Liver (tissue), 9 donors: ENCODE measurements around the gene PLK2. TPM values are rescaled to one million over a fixed set of nuclear protein-coding genes. Genes with fewer than 3 reads are reported as not detected.

Experiments used
- DNase-seq: peaks from one replicate; pipeline ENCODE4 v3.0.0-alpha.2; 2017; ENCODE audit warnings: low spot score
- H3K27ac ChIP-seq, 2 donors: one replicate each; pipeline ENCODE4 v1.7.0; 2013; ENCODE audit warnings: inconsistent platforms in 2 of 2, low read length in 2 of 2, control low read depth in 1 of 2, low read depth in 1 of 2, mild to moderate bottlenecking in 1 of 2
- H3K27me3 ChIP-seq, 4 donors: one replicate each; pipeline versions ENCODE4 v1.6.1 to v1.7.0; 2013; ENCODE audit warnings: low read length in 3 of 4, inconsistent platforms in 1 of 4, mild to moderate bottlenecking in 1 of 4, moderate library complexity in 1 of 4; ENCODE audit not compliant: control insufficient read depth in 4 of 4, insufficient read depth in 4 of 4
- H3K36me3 ChIP-seq, 4 donors: one replicate each; pipeline versions ENCODE4 v1.6.1 to v1.7.0; 2013; ENCODE audit warnings: low read length in 3 of 4, mild to moderate bottlenecking in 3 of 4, low read depth in 1 of 4, moderate library complexity in 1 of 4; ENCODE audit not compliant: control insufficient read depth in 4 of 4, insufficient read depth in 3 of 4
- H3K4me1 ChIP-seq, 4 donors: one replicate each; pipeline versions ENCODE4 v1.6.1 to v1.7.0; 2013; ENCODE audit warnings: low read length in 3 of 4, mild to moderate bottlenecking in 3 of 4, moderate library complexity in 1 of 4; ENCODE audit not compliant: control insufficient read depth in 4 of 4, insufficient read depth in 4 of 4
- H3K4me3 ChIP-seq, 3 donors: one replicate each; pipeline versions ENCODE4 v1.6.1 to v1.7.0; 2013; ENCODE audit warnings: low read length in 3 of 3, control low read depth in 1 of 3, low read depth in 1 of 3, mild to moderate bottlenecking in 1 of 3
- H3K9ac ChIP-seq, 2 donors: one replicate each; pipeline ENCODE4 v1.7.0; 2013; ENCODE audit warnings: low read length in 2 of 2, mild to moderate bottlenecking in 2 of 2, moderate library complexity in 2 of 2, control low read depth in 1 of 2, low read depth in 1 of 2
- H3K9me3 ChIP-seq, 4 donors: one replicate each; pipeline versions ENCODE4 v1.6.1 to v1.7.0; 2013; ENCODE audit warnings: low read length in 3 of 4; ENCODE audit not compliant: control insufficient read depth in 4 of 4
- ATF3 ChIP-seq: IDR thresholded peaks from 2 replicates; pipeline ENCODE4 v1.6.1; 2016; ENCODE audit warnings: antibody characterized with exemption
- EGR1 ChIP-seq, 2 donors: IDR thresholded peaks; 2 replicates each; pipeline ENCODE4 v1.6.1; 2016 to 2018; ENCODE audit warnings: antibody characterized with exemption in 2 of 2, low read depth in 2 of 2
- FOXA1 ChIP-seq: IDR thresholded peaks from 2 replicates; pipeline ENCODE4 v1.6.1; 2016; ENCODE audit warnings: antibody characterized with exemption
- FOXA2 ChIP-seq: IDR thresholded peaks from 2 replicates; pipeline ENCODE4 v1.6.1; 2016; ENCODE audit warnings: antibody characterized with exemption
- GABPA ChIP-seq, 2 donors: IDR thresholded peaks in 1 of 2; conservative IDR thresholded peaks in 1 of 2; 2 replicates each; pipeline ENCODE4 v1.6.1; 2016; ENCODE audit warnings: antibody characterized with exemption in 2 of 2, mild to moderate bottlenecking in 1 of 2, moderate library complexity in 1 of 2
- HNF4A ChIP-seq, 2 donors: conservative IDR thresholded peaks; 2 replicates each; pipeline ENCODE4 v1.6.1; 2016; ENCODE audit warnings: antibody characterized with exemption in 2 of 2, mild to moderate bottlenecking in 2 of 2
- HNF4G ChIP-seq: IDR thresholded peaks from 2 replicates; pipeline ENCODE4 v1.6.1; 2016; ENCODE audit warnings: antibody characterized with exemption
- JUND ChIP-seq, 2 donors: IDR thresholded peaks; 2 replicates each; pipeline ENCODE4 v1.6.1; 2016; ENCODE audit warnings: antibody characterized with exemption in 2 of 2
- NR2F2 ChIP-seq: IDR thresholded peaks from 2 replicates; pipeline ENCODE4 v1.6.1; 2016; ENCODE audit warnings: antibody characterized with exemption
- RAD21 ChIP-seq, 2 donors: IDR thresholded peaks; 2 replicates each; pipeline ENCODE4 v1.6.1; 2016; ENCODE audit warnings: antibody characterized with exemption in 2 of 2, mild to moderate bottlenecking in 2 of 2
- RXRA ChIP-seq, 2 donors: IDR thresholded peaks; 2 replicates each; pipeline ENCODE4 v1.6.1; 2017 to 2018; ENCODE audit warnings: antibody characterized with exemption in 2 of 2, mild to moderate bottlenecking in 1 of 2
- SP1 ChIP-seq: IDR thresholded peaks from 2 replicates; pipeline ENCODE4 v1.6.1; 2018; ENCODE audit warnings: antibody characterized with exemption, mild to moderate bottlenecking
- TAF1 ChIP-seq: conservative IDR thresholded peaks from 2 replicates; pipeline ENCODE4 v1.6.1; 2016; ENCODE audit warnings: antibody characterized with exemption, mild to moderate bottlenecking
- YY1 ChIP-seq: IDR thresholded peaks from 2 replicates; pipeline ENCODE4 v1.6.1; 2016; ENCODE audit warnings: antibody characterized with exemption, mild to moderate bottlenecking
- WGBS: extraction: QIAGEN DNeasy Blood & Tissue Kit; methylation state at CpG from one replicate; pipeline ENCODE4 v1.1.7; 2013; 5-methylcytosine and 5-hydroxymethylcytosine counted together
- polyA plus RNA-seq, 2 donors: library from polyadenylated mRNA; stranded (reverse) in 1 of 2; unstranded in 1 of 2; fragments of 200-250 nt in 1 of 2; fragments of >200 nt in 1 of 2; fragmentation: Nextera tagmentation in 1 of 2; extraction: Ambion mirVana in 1 of 2; gene quantifications; one replicate each; pipeline versions ENCODE4 v1.2.1 to v1.2.3, GENCODE V29; 2013 to 2015
- total RNA-seq, 2 donors: library from RNA; depleted of rRNA; stranded (reverse); fragments of >200 nt; gene quantifications; one replicate each; pipeline ENCODE4 v1.2.3, GENCODE V29; 2014
- TF ChIP-seq, protein P1 (sequence below): IDR thresholded peaks from 2 replicates; pipeline ENCODE4 v1.6.1; 2016; ENCODE audit warnings: antibody characterized with exemption
- TF ChIP-seq, protein P2 (sequence below): fragments of 150-350 bp; IDR thresholded peaks from 2 replicates; pipeline ENCODE4 v1.5.1; 2017; ENCODE audit warnings: improper control_type of control experiment, low read depth, low read length; ENCODE audit not compliant: missing input control
- TF ChIP-seq, protein P3 (sequence below): IDR thresholded peaks from 2 replicates; pipeline ENCODE4 v1.6.1; 2016; ENCODE audit warnings: antibody characterized with exemption
- TF ChIP-seq, protein P4 (sequence below): IDR thresholded peaks from 2 replicates; pipeline ENCODE4 v1.6.1; 2016; ENCODE audit warnings: antibody characterized with exemption, mild to moderate bottlenecking
- donor health status: healthy.
- donor health status: healthy.
- donor health status: healthy.
- donor health status: healthy.
- donor health status: healthy.

Gene PLK2
- total and polyA plus RNA-seq, 4 donors = 5.9 to 39.5 (median 22.3) TPM

- Histone ChIP-seq H3K4me1 (peaks cover 2 to 17% (median 12%) of the 10 kb centered on the region in 4 donors), H3K9me3 (no peaks in the 10 kb centered on the region), H3K27ac (peak overlapping the region; percentile 87 to 99), H3K27me3 (no peaks in the 10 kb centered on the region), H3K36me3 (peaks cover 0 to 32% (median 26%) of the 10 kb centered on the region in 4 donors), H3K9ac (peak overlapping the region; percentile 80 to 82), H3K4me3 (peak overlapping the region; percentile 68 to 84 (median 82))
- TF ChIP-seq RAD21 (IDR thresholded peaks at IDR 0.05) (no peak), SP1 (no peak), ATF3 (no peak), FOXA2 (no peak), RXRA (IDR thresholded peaks at IDR 0.05) (no peak), HNF4G (no peak), EGR1 (IDR thresholded peaks at IDR 0.05; ENCODE audit: low read depth in 2 of 2) (no peak), GABPA (IDR thresholded peaks at IDR 0.05 in 1 of 2, conservative IDR thresholded peaks at IDR 0.05 in 1 of 2) (no peak), HNF4A (conservative IDR thresholded peaks at IDR 0.05) (no peak), JUND (IDR thresholded peaks at IDR 0.05) (no peak), NR2F2 (no peak), TAF1 (no peak), FOXA1 (no peak), YY1 (no peak)
- TF ChIP-seq, protein P1, sequence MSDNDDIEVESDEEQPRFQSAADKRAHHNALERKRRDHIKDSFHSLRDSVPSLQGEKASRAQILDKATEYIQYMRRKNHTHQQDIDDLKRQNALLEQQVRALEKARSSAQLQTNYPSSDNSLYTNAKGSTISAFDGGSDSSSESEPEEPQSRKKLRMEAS = no peak
- TF ChIP-seq, protein P2, sequence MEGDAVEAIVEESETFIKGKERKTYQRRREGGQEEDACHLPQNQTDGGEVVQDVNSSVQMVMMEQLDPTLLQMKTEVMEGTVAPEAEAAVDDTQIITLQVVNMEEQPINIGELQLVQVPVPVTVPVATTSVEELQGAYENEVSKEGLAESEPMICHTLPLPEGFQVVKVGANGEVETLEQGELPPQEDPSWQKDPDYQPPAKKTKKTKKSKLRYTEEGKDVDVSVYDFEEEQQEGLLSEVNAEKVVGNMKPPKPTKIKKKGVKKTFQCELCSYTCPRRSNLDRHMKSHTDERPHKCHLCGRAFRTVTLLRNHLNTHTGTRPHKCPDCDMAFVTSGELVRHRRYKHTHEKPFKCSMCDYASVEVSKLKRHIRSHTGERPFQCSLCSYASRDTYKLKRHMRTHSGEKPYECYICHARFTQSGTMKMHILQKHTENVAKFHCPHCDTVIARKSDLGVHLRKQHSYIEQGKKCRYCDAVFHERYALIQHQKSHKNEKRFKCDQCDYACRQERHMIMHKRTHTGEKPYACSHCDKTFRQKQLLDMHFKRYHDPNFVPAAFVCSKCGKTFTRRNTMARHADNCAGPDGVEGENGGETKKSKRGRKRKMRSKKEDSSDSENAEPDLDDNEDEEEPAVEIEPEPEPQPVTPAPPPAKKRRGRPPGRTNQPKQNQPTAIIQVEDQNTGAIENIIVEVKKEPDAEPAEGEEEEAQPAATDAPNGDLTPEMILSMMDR = no peak
- TF ChIP-seq, protein P3, sequence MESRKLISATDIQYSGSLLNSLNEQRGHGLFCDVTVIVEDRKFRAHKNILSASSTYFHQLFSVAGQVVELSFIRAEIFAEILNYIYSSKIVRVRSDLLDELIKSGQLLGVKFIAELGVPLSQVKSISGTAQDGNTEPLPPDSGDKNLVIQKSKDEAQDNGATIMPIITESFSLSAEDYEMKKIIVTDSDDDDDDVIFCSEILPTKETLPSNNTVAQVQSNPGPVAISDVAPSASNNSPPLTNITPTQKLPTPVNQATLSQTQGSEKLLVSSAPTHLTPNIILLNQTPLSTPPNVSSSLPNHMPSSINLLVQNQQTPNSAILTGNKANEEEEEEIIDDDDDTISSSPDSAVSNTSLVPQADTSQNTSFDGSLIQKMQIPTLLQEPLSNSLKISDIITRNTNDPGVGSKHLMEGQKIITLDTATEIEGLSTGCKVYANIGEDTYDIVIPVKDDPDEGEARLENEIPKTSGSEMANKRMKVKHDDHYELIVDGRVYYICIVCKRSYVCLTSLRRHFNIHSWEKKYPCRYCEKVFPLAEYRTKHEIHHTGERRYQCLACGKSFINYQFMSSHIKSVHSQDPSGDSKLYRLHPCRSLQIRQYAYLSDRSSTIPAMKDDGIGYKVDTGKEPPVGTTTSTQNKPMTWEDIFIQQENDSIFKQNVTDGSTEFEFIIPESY = no peak
- TF ChIP-seq, protein P4, sequence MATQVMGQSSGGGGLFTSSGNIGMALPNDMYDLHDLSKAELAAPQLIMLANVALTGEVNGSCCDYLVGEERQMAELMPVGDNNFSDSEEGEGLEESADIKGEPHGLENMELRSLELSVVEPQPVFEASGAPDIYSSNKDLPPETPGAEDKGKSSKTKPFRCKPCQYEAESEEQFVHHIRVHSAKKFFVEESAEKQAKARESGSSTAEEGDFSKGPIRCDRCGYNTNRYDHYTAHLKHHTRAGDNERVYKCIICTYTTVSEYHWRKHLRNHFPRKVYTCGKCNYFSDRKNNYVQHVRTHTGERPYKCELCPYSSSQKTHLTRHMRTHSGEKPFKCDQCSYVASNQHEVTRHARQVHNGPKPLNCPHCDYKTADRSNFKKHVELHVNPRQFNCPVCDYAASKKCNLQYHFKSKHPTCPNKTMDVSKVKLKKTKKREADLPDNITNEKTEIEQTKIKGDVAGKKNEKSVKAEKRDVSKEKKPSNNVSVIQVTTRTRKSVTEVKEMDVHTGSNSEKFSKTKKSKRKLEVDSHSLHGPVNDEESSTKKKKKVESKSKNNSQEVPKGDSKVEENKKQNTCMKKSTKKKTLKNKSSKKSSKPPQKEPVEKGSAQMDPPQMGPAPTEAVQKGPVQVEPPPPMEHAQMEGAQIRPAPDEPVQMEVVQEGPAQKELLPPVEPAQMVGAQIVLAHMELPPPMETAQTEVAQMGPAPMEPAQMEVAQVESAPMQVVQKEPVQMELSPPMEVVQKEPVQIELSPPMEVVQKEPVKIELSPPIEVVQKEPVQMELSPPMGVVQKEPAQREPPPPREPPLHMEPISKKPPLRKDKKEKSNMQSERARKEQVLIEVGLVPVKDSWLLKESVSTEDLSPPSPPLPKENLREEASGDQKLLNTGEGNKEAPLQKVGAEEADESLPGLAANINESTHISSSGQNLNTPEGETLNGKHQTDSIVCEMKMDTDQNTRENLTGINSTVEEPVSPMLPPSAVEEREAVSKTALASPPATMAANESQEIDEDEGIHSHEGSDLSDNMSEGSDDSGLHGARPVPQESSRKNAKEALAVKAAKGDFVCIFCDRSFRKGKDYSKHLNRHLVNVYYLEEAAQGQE = no peak
- WGBS = under 1% methylated on average over 57 of the region's 57 CpGs
- DNase-seq = peak; percentile 36
Observed at GRCh38 chr5:58459146-58460001, 512 bp downstream of the PLK2 start.
